Right lobe of liver (tissue), 4 donors: ENCODE data around the gene SDF2L1.

ENCODE experiments used
- CTCF ChIP-seq, 4 donors: fragments of 200-600 bp in 3 of 4; fragments of 450-650 bp in 1 of 4; IDR thresholded peaks; one replicate each; pipeline versions ENCODE4 v1.5.1 to v1.8.0; 2016 to 2022; ENCODE audit warnings: antibody characterized with exemption in 4 of 4, mild to moderate bottlenecking in 2 of 4
- POLR2A ChIP-seq: fragments of 450-650 bp; IDR thresholded peaks from one replicate; pipeline ENCODE4 v1.6.1; 2017; ENCODE audit warnings: antibody characterized with exemption, mild to moderate bottlenecking
- donor health status: DM: no; HTN: no; CAD: no.
- donor health status: DM: no; HTN: no; CAD: no.
- donor health status: DM: no; HTN: yes; CAD: no.

GRCh38 chr22:21639359-21639758 lies 2.7 kb upstream of the SDF2L1 start:
- TF ChIP-seq CTCF (IDR thresholded peaks at IDR 0.05) (no peak), POLR2A (no peak)
